Natural killer cell treated with Interleukin-12 subunit alpha and Interleukin-12 subunit beta and Interleukin-15 and Interleukin-18, amount 100 ng/mL, for 72 hours (primary cell): ENCODE measurements around the gene CYP2C18. TPM values are rescaled to one million over a fixed set of nuclear protein-coding genes. Genes with fewer than 3 reads are reported as not detected.

ENCODE experiments used
- ATAC-seq, 2 donors: fragments of 150-1000 bp; cut with Tn5 transposase in 1 of 2; sonication (Bioruptor Pico), chemical (Tn5 transposase) in 1 of 2; 2 replicates each; pipeline ENCODE4 v1.10.0; 2021
- DNase-seq: peaks from one replicate; pipeline ENCODE4 v3.0.0; 2022; ENCODE audit warnings: low spot score
- H3K27ac Mint-ChIP-seq, 2 donors: 1 replicate in 1 of 2; 2 replicates in 1 of 2; pipeline ENCODE4 v1.8.0; 2022; ENCODE audit warnings: mixed read lengths in 2 of 2, mild to moderate bottlenecking in 1 of 2, moderate library complexity in 1 of 2
- H3K27me3 Mint-ChIP-seq, 2 donors: 1 replicate in 1 of 2; 2 replicates in 1 of 2; pipeline ENCODE4 v1.8.0; 2022; ENCODE audit warnings: mixed read lengths in 2 of 2
- H3K36me3 Mint-ChIP-seq: one replicate; pipeline ENCODE4 v1.8.0; 2022; ENCODE audit warnings: mixed read lengths
- H3K4me1 Mint-ChIP-seq, 2 donors: 1 replicate in 1 of 2; 2 replicates in 1 of 2; pipeline ENCODE4 v1.8.0; 2022; ENCODE audit warnings: low read depth in 2 of 2, mixed read lengths in 2 of 2, mild to moderate bottlenecking in 1 of 2
- H3K4me3 Mint-ChIP-seq: one replicate; pipeline ENCODE4 v1.8.0; 2022; ENCODE audit warnings: mixed read lengths
- H3K9me3 Mint-ChIP-seq: 2 replicates; pipeline ENCODE4 v1.8.0; 2022; ENCODE audit warnings: mixed read lengths
- total RNA-seq, 2 donors: library from RNA; stranded (reverse); gene quantifications; one replicate each; pipeline ENCODE4 v1.2.3, GENCODE V29; 2022

Gene CYP2C18
- total RNA-seq, 2 donors from 2014 or later = not detected

DNA sequence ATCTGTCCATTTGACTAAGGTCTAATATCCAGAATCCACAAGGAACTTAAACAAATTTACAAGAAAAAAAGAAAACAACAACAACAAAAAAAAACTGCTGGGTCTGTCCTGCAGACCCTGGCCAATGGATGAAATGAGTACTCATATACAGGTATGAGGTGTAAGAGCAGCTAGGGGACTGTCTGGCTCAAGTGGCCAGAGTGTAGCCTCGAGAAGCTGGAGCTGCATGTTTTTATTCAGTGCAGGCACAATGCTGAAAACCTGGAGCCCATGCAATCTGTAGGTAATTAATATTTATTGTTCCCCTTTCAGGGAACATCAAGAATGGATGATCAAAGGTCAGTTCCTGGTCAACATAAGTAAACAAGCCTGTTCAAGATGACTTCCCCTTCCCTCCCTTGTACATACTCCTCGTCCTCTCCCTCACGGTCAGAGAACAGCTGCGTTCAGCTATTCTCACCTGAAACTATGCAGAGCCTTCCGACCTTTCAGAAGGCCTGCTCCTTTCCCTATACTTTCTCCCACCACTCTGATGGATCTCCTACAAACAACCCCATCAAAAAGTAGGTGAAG, 94.4 kb downstream of the CYP2C18 start:
- ATAC-seq = no peak
- Mint-ChIP-seq H3K4me3 (no peak overlapping the region), H3K9me3 (peaks cover 14% of the 10 kb centered on the region), H3K4me1 (no peaks in the 10 kb centered on the region), H3K27me3 (no peaks in the 10 kb centered on the region), H3K27ac (no peak overlapping the region), H3K36me3 (no peaks in the 10 kb centered on the region)
- DNase-seq = no peak

DNA sequence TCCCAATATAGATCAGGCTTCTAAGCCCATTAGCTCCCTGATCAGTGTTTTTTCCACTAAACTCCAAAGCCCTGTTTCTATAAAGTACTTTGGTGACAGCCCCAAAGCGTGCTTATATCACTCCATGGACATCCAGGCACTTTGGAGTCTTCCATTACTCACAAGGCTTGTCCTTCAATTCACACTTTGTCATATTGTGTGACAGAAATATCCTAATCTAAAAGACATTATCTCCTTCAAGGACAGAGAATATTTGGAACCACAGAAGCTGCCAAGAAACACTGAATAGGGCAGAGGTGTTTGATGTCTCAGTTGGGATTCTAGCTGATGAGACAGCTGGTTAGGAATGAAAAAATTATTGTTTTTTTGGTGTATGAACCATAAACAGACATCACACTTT, 97.3 kb downstream of the CYP2C18 start:
- DNase-seq (no peak), ATAC-seq (no peak)
- Mint-ChIP-seq H3K4me1 (no peaks in the 10 kb centered on the region), H3K4me3 (no peak overlapping the region), H3K27me3 (no peaks in the 10 kb centered on the region), H3K36me3 (no peaks in the 10 kb centered on the region), H3K27ac (no peak overlapping the region), H3K9me3 (peaks cover 13% of the 10 kb centered on the region)

DNA sequence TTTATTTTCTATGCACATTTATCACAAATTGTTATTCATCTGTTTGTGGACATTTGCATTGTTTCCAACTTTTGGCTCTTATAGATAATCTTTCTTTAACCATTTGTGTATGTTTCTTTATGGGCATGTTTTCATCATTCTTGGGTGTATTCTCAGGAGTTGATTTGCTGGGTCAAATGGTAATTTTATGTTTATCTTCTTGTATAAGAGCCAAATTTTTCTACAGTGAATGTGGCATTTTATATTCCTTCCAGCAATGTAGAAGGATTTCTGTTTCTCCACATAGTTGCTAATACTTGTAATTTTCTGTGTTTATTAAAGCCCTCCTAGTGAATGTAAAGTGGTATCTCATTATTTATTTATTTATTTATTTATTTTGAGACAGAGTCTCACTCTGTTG, 100.7 kb downstream of the CYP2C18 start:
- Mint-ChIP-seq H3K9me3 (peaks cover 9% of the 10 kb centered on the region), H3K27ac (no peak overlapping the region), H3K4me1 (no peaks in the 10 kb centered on the region), H3K27me3 (no peaks in the 10 kb centered on the region), H3K36me3 (no peaks in the 10 kb centered on the region), H3K4me3 (no peak overlapping the region)
- DNase-seq = no peak
- no peak for ATAC-seq

DNA sequence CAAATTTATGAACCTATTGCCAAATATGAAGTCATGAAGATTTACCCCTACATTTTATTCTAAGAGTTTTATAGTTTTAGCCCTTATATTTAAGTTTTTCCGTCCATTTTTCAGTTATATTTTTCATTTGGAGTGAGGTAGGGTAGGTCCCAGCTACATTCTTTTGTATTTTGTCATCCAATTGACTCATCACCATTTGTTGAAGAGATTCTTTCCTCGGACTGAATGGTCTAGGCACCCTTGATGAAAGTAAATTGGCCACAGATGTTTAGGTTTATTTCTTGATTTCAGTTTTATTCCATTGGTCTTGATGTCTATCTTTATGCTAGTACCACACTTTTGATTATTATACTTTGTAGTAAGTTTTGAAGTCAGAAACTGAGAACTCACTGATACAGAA, 101.7 kb downstream of the CYP2C18 start:
- no peaks in the 10 kb centered on the region for H3K27me3 Mint-ChIP-seq
- H3K36me3 Mint-ChIP-seq = no peaks in the 10 kb centered on the region
- no peaks in the 10 kb centered on the region for H3K4me1 Mint-ChIP-seq
- H3K27ac Mint-ChIP-seq = no peak overlapping the region
- DNase-seq (no peak), ATAC-seq (no peak)
- H3K9me3 Mint-ChIP-seq = peaks cover 13% of the 10 kb centered on the region
- no peak overlapping the region for H3K4me3 Mint-ChIP-seq

Other genes with a start within 250 kb of the CYP2C18 start
- 100 to 1,000 TPM in 1 of 2 donors, 10 to 100 TPM in 1; 96.8 to 251 TPM for gene HELLS, start 137.9 kb upstream of the CYP2C18 start, total RNA-seq
- not detected for gene CYP2C19, start 79.0 kb downstream of the CYP2C18 start, total RNA-seq